GM21528 (cell line): Measurements from ENCODE around the gene TLX1.

Experiments
- ATAC-seq: cut with Tn5 transposase; IDR thresholded peaks from one replicate; pipeline ENCODE4 v1.9.1; 2021; ENCODE audit warnings: mild to moderate bottlenecking, moderate library complexity; ENCODE audit not compliant: unreplicated experiment, low FRiP score

The TLX1 gene

DNA sequence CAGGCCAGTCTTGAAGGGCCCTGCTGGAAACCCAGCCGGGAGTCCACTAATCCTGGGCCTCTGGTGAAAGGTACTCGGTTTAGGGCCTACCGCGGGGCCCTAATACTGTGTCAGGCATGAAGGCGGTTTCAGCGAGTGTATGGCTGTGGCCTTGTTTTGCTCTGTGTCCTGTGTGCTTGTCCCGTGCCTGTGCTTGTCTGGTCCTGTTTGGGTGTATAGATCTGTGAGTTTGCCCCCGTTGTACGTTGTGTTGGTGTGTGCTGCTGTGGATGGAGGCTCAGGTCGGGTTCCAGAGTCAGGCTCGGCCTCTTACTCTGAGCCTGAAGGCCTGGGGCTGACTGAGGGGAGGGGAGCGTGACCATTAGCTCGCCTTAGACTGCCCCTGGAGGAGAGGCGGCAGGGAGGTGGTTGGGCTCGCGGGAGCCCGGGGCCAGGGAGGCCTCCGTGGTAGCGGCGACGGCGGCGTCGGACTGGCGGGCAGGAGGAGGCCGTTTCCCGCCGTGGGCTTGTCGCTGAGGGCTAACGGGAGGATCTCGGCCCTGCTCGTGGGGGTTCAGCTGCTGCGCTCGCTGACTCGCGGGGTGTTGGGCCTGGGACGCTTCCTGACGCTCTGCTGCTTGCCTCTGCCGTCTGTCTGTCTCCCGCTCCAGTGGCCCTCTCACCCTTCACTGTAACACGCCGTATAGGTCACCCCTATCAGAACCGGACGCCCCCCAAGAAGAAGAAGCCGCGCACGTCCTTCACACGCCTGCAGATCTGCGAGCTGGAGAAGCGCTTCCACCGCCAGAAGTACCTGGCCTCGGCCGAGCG, 2.6 kb downstream of the TLX1 start:
- ATAC-seq: no peak

DNA sequence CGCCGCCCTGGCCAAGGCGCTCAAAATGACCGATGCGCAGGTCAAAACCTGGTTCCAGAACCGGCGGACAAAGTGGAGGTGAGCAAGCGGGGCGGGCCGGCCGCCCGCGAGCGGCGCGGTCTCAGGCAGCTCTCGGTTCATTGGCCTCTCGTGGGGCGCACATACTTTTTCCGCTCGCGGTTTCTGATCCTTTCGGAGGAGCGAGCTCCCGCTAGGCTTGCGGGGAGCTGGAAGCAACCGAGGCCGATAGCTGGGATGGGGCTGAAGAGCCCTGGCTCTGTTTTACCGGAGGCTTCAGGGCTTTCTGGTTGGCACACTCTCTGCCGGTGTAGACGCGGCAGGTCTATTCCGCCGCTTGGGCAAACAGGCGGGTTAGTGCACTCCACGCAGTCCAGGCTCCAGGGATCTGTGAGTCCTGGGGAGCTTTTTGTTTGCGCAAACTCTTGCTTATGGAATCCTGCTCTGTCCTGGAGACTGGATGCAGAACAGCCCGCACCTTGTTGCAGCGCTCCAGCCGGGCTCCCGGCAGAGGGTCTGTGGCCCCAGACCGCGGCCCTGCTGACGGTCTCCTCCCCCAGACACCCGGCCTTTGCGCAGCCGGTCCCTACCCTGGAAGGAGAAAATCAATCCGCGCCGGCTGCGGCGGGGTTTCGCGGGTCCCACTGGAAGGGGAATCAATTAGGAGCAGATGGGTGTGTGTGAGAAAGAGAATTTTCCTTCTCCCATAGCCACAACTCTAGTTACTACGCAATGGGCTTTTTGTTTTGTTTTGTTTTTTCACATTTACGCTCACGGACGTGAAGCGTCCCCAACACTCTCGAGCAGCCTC, 3.4 kb downstream of the TLX1 start:
- no peak for ATAC-seq

DNA sequence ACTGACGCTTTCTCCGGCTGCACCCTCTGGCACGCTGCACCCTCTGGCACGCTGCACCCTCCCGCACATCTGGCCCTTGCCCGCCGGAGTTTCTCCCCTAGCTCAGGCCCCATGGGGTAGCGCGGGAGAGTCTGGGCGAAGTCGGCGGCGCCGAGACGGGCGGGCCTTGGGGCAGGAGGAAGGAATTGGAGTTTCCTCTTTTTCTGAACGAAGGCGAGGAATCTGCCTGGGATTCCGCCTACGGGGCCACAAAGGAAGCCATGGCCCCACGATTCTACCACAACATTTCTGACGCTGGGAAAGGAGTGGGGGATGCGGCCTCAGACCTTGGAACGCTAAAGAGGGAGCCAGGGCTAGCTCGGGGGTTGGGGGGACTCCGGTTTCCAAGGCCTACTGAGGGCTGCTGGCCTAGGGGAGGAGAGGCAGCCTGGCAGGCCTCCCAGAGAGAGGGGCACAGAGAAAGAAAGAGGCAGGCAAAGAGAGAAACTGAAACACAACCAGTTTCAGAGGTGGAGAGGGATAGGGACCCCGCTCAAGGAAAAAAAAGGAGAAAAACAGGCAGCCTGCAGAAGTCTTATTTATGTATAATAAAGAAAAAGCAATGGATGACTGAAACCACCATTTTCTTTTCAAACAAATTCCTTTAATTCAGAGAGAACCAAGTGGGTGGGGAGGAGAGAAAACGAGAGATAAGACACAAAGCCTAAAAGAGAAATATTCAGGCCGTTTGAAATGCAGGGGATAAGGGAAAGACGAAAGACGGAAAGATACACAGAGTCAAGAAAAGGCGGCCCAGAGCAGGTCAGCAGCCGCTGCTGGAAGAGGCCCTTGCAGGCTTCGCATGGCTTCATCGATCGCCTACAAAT, 4.3 kb downstream of the TLX1 start:
- ATAC-seq: no peak

DNA sequence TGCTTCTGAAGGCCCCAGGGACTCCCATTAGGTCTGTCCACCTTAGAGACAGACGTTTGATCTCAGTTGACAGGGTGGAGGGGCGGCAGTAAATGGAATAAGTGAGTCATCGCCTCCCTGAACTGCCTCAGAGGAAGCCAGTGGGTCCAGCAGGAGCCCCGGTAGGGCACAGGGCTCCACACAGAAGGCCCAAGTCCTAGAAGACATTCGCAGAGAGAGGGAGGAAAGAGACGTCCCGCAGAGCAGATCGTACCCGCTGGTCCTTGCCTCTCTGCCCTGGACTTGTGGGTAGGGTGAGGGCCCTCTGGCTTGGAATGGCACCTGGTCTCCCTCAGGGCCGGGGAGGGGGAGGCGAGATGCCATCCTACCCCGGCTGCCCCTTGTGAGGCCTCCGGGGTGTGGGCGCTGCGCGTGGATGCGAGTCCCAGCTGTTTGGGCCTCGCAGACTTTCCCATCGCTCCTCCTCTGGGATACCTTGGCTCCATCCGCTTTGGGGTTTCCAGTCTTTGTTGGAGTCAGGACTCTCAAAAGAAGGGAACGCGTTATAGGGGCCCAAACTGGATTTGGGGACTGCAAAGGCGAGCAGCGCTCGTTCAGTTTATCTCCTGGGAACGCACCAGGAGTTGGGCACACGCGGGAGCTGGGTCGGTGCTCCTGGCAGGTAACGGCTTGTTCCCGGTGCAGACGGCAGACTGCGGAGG, 5.1 kb downstream of the TLX1 start:
- no peak for ATAC-seq

DNA sequence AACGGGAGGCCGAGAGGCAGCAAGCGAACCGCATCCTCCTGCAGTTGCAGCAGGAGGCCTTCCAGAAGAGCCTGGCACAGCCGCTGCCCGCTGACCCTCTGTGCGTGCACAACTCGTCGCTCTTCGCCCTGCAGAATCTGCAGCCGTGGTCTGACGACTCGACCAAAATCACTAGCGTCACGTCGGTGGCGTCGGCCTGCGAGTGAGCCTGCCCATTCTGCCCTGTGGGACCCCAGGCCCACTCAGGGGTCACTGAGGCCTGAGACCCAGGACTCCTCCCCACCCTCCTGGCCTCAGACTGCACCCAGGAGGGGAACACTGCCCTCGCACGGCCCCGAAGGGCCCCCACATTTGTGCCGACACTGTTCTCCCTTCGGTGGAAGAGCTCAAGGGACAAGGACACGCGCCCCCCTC, 5.6 kb downstream of the TLX1 start:
- ATAC-seq: no peak

DNA sequence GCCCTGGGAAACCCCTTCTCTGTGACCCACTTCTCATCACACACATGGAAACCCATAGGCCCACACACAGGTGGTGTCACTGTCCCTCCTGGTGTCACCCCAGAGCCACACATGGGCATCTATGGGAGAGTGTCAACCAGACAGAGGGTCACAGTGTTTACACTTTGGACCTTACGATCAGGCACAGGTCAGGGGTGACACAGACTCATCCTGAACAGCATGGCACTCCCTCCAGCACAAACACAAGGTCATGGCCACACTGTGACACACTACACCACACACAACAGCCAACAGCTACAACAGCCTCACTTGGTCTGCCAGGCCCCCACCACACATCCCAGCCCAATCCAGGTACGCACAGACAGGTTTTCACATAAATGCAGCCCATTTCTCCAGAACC, 6.2 kb downstream of the TLX1 start:
- no peak for ATAC-seq

DNA sequence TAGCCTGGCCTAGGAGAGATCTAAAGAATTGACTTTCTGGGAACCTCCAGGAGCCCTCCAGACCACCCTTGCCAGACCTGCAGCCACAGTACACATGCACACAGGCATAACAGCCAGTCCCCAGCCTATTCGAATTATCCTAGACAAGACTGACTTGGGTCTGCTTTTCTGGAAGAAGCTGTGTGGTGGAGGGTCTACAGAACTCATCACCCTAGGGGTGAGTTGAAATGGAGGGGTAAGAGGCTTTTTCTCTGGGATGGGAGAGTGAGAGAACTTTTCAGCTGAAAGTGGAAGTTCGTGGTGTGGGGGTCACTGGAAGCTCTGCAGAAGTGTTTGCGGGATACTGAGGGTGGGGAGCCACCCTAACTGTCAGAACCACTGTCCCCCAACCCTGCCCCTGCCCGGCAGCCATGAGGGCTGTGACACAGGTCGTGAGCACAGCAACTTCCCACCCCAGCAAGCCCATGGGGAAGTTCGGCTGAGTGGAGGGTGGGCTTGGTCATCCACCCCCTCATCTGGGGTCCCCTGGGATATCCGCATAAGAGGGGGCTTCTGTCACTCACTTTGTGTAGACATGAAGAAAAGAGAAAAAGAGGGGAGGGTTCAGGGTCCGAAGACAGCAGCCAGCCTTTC, 7.8 kb downstream of the TLX1 start:
- no peak for ATAC-seq

DNA sequence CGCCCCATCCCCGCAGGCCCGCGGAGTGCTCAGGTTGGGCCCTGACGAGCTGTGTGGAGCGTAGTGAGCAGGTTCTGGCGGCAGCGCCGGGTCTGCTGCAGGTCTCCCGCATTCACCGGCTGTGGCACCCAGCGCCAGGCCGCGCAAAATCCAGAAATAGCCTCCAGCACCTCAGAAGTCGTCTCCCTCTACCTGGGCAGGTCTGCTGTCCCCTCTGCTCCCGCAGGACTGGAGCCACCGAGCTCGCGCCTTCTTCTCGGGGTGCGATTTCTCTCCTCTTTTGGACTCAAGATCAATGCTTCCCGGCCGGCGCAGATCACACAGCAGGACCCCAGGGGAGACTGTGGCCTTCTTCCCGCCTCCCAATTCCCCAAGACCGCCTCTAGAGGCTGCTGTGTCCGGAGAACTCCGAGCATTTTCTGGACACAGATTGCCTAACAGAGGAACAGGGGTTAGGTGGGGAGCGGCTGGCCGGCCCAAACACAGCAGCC, 8.4 kb downstream of the TLX1 start:
- ATAC-seq: no peak

DNA sequence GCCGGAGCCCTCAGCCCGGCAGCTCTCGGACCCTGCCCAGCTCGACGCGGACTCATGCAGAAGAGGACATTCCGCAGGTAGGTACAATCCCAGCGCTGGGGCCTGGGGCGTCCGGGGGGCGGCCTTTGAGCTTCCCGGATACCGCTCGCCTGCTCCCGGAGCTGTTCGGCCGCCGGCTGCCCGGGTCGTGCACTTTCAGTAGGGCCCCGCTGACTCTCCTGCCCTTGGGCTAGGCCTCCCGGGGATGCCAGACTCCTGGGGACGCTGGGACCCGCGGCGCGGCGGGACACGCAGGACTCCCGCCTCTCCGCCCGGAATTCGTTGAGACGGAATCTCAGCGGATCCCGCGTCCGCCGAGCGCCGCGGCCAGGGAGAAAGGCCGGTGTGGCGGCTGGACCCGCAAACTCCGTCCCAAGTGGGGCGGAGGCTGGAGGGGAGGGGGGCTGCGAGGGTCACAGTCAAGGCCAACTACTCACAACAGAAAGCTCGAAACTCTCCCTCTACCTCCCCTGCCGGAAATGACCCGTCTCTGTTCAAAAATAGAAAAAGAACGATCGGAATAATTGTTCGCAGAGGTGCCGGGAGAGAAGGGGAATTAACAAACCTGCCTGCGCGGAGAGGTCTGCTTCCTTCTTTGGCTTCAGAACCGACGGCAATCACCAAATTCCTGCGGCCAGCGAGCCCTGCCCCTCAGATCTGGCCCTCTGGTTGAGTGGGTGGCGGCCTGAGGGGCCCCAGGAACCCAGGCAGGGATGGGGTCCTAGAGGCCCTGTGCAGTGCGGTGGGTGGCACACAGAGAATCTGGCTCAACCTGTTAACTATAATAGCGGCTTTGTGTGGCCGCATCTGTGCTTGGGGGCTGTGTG, 9.2 kb downstream of the TLX1 start:
- no peak for ATAC-seq

DNA sequence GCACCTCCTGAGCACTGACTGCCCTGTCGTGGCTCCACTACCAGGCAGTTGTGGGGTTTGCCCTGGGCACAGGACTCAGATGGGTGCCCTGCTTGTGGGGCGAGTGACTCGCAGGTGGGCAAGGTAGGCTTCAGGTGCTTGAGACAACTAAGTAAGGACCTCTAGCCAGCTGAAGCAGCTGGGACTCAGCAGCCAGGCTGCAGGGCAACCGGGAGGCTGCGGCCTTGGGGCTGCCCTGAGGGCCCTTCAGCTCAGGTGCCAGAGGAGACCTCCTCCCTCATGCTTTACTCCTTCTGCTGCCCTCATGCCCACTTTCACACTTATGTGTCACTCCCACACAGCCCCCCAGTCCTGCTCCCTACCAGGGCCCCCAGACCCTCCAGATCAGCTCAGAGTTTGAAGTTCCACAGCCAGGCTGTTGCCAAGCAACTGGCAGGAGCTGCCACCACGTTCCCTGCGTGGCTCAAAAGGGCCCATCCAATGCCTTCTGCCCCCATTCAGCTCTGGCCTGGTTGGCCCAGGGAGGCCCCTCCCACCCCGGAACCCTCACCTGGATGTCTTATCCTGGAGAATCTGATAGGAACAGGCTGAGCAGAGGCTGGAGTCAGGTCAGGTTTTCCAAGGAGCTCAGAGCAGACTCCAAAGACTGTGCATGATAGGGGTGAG, 10.0 kb downstream of the TLX1 start:
- no peak for ATAC-seq

DNA sequence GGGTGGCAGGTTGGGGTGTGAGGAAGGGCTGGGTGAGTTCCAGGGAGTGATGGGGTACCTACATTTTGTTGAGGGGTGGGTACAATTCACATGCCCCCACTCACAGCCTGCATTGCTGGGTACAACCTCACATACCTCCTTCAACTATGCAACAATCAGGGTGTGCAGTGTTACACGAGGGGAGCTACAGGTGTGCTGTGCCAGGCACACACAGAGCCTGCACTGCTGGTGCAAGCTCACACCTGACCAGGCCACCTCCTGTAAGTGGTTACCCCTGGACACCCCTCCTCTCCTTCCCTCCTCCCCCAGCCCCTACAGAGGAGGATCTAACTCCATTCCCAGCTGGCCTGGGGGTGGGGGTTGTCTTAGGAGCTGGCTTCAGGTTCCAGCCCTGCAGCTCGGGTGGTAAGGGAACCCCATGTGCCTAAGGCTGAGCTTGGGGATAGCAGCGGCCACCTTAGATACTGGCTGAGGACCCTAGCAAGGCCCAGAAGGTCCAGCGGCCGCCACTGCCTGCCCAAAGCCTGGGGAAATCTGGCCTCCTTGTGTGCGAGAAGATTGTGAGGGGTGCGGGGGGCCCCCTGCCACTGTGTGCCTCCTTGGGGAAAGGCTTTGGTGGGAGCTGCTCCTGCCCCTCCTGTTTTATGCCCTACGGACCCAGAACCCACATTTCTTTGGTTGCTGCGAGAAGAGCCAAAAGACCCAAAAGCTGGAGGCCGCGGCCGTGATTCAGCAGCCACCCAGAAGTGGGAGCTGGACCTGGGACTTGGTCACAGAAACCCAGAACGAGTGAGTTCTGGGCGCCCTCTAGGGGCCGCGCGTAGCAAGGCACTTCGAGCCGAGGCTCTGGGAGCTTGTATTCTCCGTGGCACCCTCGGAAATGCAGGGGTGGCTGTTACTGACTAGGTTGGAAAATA, 10.8 kb downstream of the TLX1 start:
- peak; percentile 78 for ATAC-seq

DNA sequence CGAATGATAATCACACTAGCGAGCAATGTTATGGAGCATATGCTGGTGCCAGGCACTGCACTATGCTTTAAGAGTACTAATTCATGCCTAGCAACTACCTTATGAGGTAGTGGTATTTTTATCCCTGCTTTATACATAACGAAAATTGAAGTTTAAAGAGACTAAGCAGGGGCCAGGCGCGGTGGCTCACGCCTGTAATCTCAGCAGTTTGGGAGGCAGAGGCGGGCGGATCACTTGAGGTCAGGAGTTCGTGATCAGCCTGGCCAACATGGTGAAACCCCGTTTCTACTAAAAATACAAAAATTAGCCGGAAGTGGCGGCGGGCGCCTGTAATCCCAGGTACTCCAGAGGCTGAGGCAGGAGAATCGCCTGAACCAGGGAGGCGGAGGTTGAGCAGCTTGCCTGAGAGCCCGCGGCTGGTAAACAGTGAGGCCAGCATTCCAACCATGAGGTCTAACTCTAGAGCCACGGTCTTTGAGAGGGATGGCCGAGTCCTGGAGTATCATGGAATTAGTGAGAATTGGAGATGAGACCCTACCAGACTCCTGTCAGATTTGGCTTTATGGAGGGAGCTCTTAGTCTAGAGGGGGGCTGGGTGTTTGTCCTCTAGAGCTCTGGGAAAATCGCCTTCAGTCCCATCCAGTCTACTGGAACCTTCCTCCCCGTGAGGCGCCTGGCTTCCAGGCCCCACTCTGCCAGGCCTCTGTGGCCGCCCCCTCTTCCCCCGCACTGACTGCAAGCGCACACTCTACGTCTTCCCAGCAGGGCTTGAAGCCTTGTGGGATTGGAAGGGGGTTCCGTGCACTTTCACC, 11.6 kb downstream of the TLX1 start:
- ATAC-seq: no peak

DNA sequence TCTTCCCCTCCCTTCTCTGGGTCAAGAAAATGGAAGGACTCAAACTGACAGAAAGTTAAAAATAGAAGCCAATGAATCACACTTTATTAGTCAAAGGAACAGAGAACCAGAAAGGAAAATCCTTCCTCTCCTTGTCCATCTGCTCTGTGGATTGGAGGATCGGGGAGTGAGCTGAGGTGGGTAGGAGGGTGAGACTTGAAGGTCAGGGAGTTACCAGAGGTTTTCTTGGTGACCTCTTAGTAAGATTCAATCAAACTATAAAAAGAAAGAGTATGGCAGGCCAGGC, 12.2 kb downstream of the TLX1 start:
- ATAC-seq: no peak

DNA sequence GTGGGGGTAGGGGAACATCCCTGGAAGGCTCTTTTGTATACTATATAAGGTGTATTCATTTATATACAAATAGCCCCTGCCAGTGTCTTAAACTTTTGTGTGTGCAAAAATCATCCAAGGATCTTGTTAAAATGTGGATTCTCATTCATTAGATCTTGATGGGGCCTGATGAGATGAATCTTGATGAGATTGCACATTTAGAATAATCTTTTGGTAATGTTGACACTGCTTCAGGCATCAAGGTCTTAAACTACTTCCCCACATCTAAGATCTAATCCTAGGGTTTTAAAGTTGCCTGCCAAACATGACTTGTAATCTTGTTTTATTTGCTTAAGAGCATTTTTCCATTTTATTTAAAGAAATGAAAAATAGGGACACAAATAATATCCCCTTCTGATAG, 13.0 kb downstream of the TLX1 start:
- ATAC-seq: no peak

DNA sequence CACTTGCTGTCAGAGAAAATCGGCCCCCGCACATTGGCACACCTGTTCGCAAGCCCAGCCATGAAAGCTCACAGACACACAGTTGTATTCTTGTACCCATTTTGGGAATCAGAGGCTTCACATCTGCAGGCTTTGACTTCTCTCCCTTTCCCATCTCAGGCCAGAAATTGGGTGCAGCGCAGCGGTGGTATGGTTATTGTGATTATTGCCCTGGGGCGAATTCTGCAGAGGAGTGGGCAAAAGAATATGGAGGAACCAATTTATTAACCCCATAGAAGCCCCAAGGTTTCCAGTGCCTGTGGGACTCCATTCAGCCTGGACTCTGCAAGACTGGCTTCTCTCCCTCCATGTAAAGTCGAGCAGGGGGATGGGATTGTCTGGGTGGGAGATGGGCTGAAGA, 14.0 kb downstream of the TLX1 start:
- ATAC-seq: no peak

DNA sequence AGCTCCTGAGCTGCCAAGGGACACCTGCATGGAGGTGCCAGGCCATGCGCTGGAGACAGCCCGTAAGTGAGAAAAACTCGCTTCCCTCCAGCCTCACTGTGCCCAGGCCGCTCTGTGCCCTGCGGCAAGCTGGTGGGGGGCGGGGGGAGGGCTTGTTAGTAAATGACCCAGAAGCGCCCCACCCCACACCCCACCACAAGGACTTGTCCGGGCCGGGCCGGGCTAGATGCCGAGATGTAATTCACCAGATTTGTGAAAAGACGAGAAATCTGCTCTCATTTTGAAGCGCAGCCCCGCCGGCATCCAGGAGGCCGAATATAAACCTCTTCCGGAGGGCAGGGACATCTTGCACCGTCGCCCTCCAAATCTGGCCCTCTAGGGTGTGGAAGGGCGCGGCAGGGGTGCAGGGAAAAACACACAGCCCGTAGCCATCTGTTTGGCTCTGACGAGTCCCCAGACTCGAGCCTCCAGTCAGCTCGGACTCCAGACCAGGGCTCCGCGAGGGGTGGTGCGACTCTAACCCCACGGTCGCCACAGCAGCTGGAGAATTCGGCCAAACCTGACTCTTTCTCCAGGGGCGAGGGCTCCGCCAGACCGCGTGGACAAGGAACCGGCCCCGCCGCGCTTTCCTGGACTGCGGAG, 14.8 kb downstream of the TLX1 start:
- no peak for ATAC-seq
